HG02840 (cell line): ENCODE results near the gene SERPINA9.

Experiments used
- ATAC-seq: cut with Tn5 transposase; IDR thresholded peaks from one replicate; pipeline ENCODE4 v1.9.1; 2021; ENCODE audit warnings: mild to moderate bottlenecking, moderate library complexity, moderate number of reproducible peaks; ENCODE audit not compliant: unreplicated experiment, low FRiP score

Gene SERPINA9

DNA sequence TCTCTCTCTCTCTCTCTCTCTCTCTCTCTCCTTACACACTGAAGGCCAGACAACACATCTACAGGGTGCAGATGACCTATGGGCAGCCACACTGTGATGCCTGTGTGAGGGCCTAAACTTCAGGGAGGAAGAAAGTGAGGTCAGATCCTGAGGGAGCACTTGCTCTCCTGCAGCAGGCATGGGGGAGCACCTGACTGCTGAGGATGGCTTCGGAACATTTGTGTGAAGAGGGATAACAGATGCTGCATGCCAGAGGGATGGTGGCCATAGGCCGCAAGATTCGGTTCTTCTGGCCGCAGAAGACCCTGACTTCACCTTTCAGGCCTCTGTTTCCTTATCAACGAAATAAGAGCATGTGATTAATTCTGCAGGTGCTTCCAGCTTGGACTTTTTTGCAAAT, 11.7 kb downstream of the SERPINA9 start:
- no peak for ATAC-seq

GRCh38 chr14:94462763-94463572, 13.0 kb downstream of the SERPINA9 start:
- no peak for ATAC-seq

GRCh38 chr14:94462219-94462551, 13.8 kb downstream of the SERPINA9 start:
- no peak for ATAC-seq

GRCh38 chr14:94461526-94462218, 14.3 kb downstream of the SERPINA9 start:
- ATAC-seq = no peak

DNA sequence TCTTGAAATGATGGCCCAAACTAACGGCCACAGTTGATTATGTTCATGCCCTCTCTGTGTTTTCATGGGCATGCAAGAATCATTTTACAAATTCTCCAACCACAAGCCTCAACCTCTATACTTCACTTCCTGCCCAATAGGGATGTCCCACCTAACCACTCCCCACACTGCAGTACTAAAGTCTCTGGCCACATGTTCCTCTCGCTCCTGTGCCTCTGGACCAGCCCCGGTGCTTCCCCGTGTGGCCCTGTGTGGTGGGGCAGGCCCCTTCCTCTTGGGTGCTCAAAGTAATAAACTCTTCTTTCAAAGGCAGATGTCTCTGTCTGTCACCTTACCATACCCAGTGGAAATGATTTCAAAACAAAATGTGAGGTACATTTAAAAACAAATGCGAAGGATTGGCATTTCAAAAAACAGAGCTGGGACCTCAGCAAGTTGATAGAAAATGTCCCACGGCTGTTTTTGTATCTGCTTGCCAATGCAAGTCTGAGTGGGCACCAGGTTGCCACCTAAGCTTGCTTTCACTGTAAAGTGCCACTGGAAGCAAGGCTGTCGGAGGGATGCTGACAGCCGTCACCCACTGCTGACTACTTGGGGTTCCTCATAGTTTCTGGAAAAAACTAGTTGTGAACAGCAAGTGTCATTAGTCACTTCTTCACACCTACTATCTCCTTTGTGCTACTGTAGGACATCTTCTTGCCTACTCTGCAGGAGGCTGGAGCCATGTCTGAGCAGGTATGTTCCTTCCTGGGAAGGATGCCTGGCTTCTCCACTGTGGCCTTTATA, 15.2 kb downstream of the SERPINA9 start:
- ATAC-seq = no peak

- no peak for ATAC-seq
Observed at GRCh38 chr14:94458558-94459205, 17.3 kb downstream of the SERPINA9 start.

DNA sequence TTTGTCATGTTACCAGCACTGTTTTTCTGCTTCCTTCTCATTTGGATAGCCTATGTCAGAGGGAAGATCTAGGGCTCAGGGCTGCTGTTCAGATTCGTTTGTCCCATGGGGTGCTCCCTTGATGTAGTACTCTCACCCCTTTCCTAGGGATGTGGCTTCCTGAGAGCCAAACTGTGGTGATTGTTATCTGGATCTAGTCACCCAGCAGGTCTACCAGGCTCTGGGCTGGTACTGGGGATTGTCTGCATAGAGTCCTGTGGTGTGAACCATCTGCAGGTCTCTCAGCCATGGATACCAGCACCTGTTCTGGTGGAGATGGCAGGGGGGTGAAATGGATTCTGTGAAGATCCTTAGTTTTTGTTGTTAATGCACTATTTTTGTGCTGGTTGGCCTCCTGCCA, 17.9 kb downstream of the SERPINA9 start:
- ATAC-seq = no peak

DNA sequence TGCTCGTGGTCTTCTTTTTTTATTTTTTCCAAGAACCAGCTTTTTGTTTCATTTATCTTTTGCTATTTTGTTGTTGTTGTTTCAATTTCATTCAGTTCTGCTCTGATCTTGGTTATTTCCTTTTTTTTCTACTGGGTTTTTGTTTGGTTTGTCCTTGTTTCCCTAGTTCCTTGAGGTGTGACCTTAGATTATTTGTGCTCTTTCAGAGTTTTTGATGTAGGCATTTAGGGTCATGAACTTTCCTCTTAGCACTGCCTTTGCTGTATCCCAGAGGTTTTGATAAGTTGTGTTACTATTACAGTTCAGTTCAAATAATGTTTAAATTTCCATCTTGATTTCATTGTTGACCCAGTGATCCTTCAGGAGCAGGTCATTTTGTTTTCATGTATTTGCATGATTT, 20.1 kb downstream of the SERPINA9 start:
- no peak for ATAC-seq

GRCh38 chr14:94451826-94452225, 24.2 kb downstream of the SERPINA9 start:
- no peak for ATAC-seq

DNA sequence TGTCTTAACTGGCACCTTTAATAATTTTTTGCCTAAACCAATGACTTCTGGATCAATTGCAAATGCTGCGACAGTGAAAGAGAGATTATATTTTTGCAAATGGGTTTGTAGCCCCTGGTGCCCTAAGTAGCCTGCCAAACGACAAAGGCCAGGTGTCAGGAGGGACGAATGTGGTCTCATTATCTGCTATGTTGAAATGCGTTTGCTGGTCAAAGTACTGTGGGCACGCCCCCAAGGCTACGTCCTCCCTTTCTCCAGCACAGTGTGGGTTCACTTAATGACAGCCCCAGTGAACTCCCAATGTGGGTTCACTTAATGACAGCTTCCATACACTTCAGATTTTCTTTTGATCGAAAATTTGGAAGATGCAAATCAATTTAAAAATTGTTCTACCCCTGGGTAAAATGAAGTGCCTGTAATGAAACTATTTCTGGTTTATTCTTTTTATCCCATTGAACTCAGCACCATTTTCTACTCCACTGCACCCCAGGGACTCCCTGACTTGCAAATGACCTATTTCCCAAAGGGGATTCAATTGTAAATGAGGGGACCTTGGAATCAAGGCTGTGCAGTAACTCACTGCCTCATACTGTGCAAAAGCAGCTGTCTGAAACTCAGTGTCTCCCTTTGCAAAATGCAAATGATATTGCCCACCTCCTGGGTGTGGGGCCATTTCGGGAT, 24.8 kb downstream of the SERPINA9 start:
- no peak for ATAC-seq

- no peak for ATAC-seq
Observed at GRCh38 chr14:94450722-94451090, 25.3 kb downstream of the SERPINA9 start.

GRCh38 chr14:94449930-94450329, 26.1 kb downstream of the SERPINA9 start:
- ATAC-seq = no peak

GRCh38 chr14:94448071-94448808, 27.8 kb downstream of the SERPINA9 start:
- ATAC-seq = no peak

- no peak for ATAC-seq
Observed at GRCh38 chr14:94447206-94447605, 28.8 kb downstream of the SERPINA9 start.

- ATAC-seq = no peak
Observed at GRCh38 chr14:94446126-94446525, 29.9 kb downstream of the SERPINA9 start.

DNA sequence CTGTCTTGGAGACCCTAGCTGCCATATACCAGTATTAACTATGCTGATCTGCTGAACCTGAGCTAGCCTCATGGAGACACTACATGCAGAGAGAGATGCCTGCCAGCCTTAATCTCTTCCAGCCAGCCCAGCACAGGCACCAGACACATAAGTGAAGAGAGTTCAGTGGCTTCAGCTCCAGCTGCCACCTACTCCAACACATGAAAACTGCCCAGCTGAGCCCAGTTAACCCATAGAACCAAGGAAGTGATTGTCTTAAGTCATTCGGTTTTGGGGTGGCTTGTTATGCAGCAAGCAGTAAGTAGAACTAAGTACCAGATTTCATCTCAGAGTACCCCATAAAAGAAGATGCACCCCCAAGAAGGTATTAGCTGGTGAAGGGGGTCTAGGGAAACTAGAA, 31.0 kb downstream of the SERPINA9 start:
- ATAC-seq = no peak

- ATAC-seq = no peak
Observed at GRCh38 chr14:94441531-94442205, 34.3 kb downstream of the SERPINA9 start.

- ATAC-seq = no peak
Observed at GRCh38 chr14:94441130-94441529, 34.9 kb downstream of the SERPINA9 start.

GRCh38 chr14:94439453-94440057, 36.4 kb downstream of the SERPINA9 start:
- no peak for ATAC-seq
